CD4-positive, alpha-beta T cell (primary cell): ENCODE data around the gene PABPN1. TPM values are rescaled to one million over a fixed set of nuclear protein-coding genes. Genes with fewer than 3 reads are reported as not detected.

ENCODE experiments used
- ATAC-seq: fragments of 200-7000 bp; cut with Tn5 transposase; one replicate; pipeline ENCODE4 v1.10.0; 2022; ENCODE audit warnings: mild to moderate bottlenecking; ENCODE audit not compliant: poor library complexity
- CTCF ChIA-PET: fragments of 350-600 bp; sonication (Branson Sonifier 250); formaldehyde crosslinking; loops from one replicate; lab custom pipeline; 2021; ENCODE audit warnings: antibody characterized with exemption, inconsistent platforms; lab: Charles Lee
- POLR2A ChIA-PET: fragments of 350-600 bp; sonication (Branson Sonifier 250); formaldehyde crosslinking; loops from one replicate; lab custom pipeline; 2021; ENCODE audit warnings: antibody characterized with exemption, inconsistent platforms; lab: Charles Lee
- DNase-seq, 14 experiments: peaks; one replicate each; pipeline ENCODE4 v3.0.0-alpha.2; 2013 to 2020; ENCODE audit warnings: mixed read lengths in 2 of 14
- H3K27ac ChIP-seq, 2 donors: one replicate each; pipeline versions ENCODE4 v1.5.1 to v1.7.0; 2013; ENCODE audit warnings: low read length in 2 of 2, low read depth in 1 of 2, mild to moderate bottlenecking in 1 of 2
- H3K27me3 ChIP-seq, 2 experiments: 1 replicate in 1 of 2; 2 replicates in 1 of 2; pipeline versions ENCODE4 v1.6.1 to v1.7.0; 2013; ENCODE audit warnings: low read length in 2 of 2, control low read depth in 1 of 2, mild to moderate bottlenecking in 1 of 2, moderate library complexity in 1 of 2; ENCODE audit not compliant: insufficient read depth in 2 of 2, control insufficient read depth in 1 of 2
- H3K36me3 ChIP-seq: one replicate; pipeline ENCODE4 v1.6.1; 2013; ENCODE audit warnings: low read length, control low read depth; ENCODE audit not compliant: insufficient read depth
- H3K4me1 ChIP-seq: one replicate; pipeline ENCODE4 v1.6.1; 2013; ENCODE audit warnings: low read length, control low read depth; ENCODE audit not compliant: insufficient read depth
- H3K4me3 ChIP-seq: one replicate; pipeline ENCODE4 v1.5.1; 2013; ENCODE audit warnings: mild to moderate bottlenecking, low read length, moderate library complexity
- H3K9me3 ChIP-seq, 2 experiments: 1 replicate in 1 of 2; 2 replicates in 1 of 2; pipeline versions ENCODE4 v1.6.1 to v1.7.0; 2013; ENCODE audit warnings: low read length in 2 of 2, mild to moderate bottlenecking in 2 of 2, control low read depth in 1 of 2, moderate library complexity in 1 of 2; ENCODE audit not compliant: control insufficient read depth in 1 of 2, insufficient read depth in 1 of 2
- H3K27ac Mint-ChIP-seq: one replicate; pipeline ENCODE4 v1.8.0; 2020; ENCODE audit warnings: mixed read lengths
- H3K27me3 Mint-ChIP-seq: one replicate; pipeline ENCODE4 v1.8.0; 2021; ENCODE audit warnings: mixed read lengths
- H3K36me3 Mint-ChIP-seq: one replicate; pipeline ENCODE4 v1.8.0; 2021; ENCODE audit warnings: low read depth, mixed read lengths
- H3K4me1 Mint-ChIP-seq: one replicate; pipeline ENCODE4 v1.8.0; 2021; ENCODE audit warnings: low read depth, mixed read lengths
- H3K4me3 Mint-ChIP-seq: one replicate; pipeline ENCODE4 v1.8.0; 2020; ENCODE audit warnings: mild to moderate bottlenecking, mixed read lengths
- H3K9me3 Mint-ChIP-seq: one replicate; pipeline ENCODE4 v1.8.0; 2020; ENCODE audit warnings: mixed read lengths
- intact Hi-C, 2 experiments: fragments of 100-400 bp; cut with DNase I in 1 of 2; cut with micrococcal nuclease in 1 of 2; formaldehyde crosslinking; loops; one replicate each; pipeline versions ENCODE4 v1.15.1 to v1.9.0; 2023 to 2025; cut with DNase I, micrococcal nuclease
- total RNA-seq, 174 experiments: library from RNA in 2 of 174; stranded (reverse) in 2 of 174; gene quantifications; one replicate each; pipeline ENCODE4 v1.2.3 and lab custom pipeline; 2021 to 2026
- TF ChIP-seq, protein P1 (sequence below): fragments of 200-600 bp; IDR thresholded peaks from one replicate; pipeline ENCODE4 v1.8.0; 2022; ENCODE audit warnings: antibody characterized with exemption, mild to moderate bottlenecking

Gene PABPN1
- total RNA-seq, 2 experiments from 2014 or later: 188 to 195 TPM

GRCh38 chr14:23358042-23358441 is 36.8 kb downstream of the PABPN1 start:
- H3K4me3 Mint-ChIP-seq: no peak overlapping the region
- CTCF ChIA-PET: no interaction called here
- TF ChIP-seq, protein P1, sequence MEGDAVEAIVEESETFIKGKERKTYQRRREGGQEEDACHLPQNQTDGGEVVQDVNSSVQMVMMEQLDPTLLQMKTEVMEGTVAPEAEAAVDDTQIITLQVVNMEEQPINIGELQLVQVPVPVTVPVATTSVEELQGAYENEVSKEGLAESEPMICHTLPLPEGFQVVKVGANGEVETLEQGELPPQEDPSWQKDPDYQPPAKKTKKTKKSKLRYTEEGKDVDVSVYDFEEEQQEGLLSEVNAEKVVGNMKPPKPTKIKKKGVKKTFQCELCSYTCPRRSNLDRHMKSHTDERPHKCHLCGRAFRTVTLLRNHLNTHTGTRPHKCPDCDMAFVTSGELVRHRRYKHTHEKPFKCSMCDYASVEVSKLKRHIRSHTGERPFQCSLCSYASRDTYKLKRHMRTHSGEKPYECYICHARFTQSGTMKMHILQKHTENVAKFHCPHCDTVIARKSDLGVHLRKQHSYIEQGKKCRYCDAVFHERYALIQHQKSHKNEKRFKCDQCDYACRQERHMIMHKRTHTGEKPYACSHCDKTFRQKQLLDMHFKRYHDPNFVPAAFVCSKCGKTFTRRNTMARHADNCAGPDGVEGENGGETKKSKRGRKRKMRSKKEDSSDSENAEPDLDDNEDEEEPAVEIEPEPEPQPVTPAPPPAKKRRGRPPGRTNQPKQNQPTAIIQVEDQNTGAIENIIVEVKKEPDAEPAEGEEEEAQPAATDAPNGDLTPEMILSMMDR: no peak
- no peaks in the 10 kb centered on the region for H3K9me3 Mint-ChIP-seq
- H3K27me3 Mint-ChIP-seq: peaks cover 47% of the 10 kb centered on the region
- H3K4me1 Mint-ChIP-seq: peaks cover 2% of the 10 kb centered on the region
- ATAC-seq (no peak), DNase-seq (no peak)
- peaks cover under 1% of the 10 kb centered on the region for H3K4me1 ChIP-seq
- no peaks in the 10 kb centered on the region for H3K36me3 Mint-ChIP-seq
- no peak overlapping the region for H3K27ac ChIP-seq
- no peak overlapping the region for H3K4me3 ChIP-seq
- H3K36me3 ChIP-seq: no peaks in the 10 kb centered on the region
- H3K27me3 ChIP-seq: peaks cover 4 to 14% of the 10 kb centered on the region in 2 experiments
- intact Hi-C loops: no loop called here
- H3K27ac Mint-ChIP-seq: no peak overlapping the region
- POLR2A ChIA-PET: no interaction called here
- no peaks in the 10 kb centered on the region for H3K9me3 ChIP-seq

- Histone ChIP-seq H3K9me3 (no peaks in the 10 kb centered on the region), H3K36me3 (no peaks in the 10 kb centered on the region), H3K27ac (no peak overlapping the region), H3K4me1 (no peaks in the 10 kb centered on the region), H3K27me3 (peaks cover 0 to 9% of the 10 kb centered on the region in 2 experiments), H3K4me3 (no peak overlapping the region)
- DNase-seq (no peak), ATAC-seq (no peak)
- Mint-ChIP-seq H3K27ac (no peak overlapping the region), H3K9me3 (no peaks in the 10 kb centered on the region), H3K36me3 (no peaks in the 10 kb centered on the region), H3K27me3 (peaks cover 45% of the 10 kb centered on the region), H3K4me1 (no peaks in the 10 kb centered on the region), H3K4me3 (no peak overlapping the region)
- POLR2A ChIA-PET: no interaction called here
- CTCF ChIA-PET: no interaction called here
- intact Hi-C loops: no loop called here
- TF ChIP-seq, protein P1: no peak
Measured at GRCh38 chr14:23358553-23359166, 37.4 kb downstream of the PABPN1 start.

- no peaks in the 10 kb centered on the region for H3K4me1 Mint-ChIP-seq
- ChIA-PET CTCF (no interaction called here), POLR2A (no interaction called here)
- no peak overlapping the region for H3K4me3 Mint-ChIP-seq
- H3K9me3 ChIP-seq: peaks cover 0 to 1% of the 10 kb centered on the region in 2 experiments
- ATAC-seq (no peak), DNase-seq (no peak)
- no peak overlapping the region for H3K27ac Mint-ChIP-seq
- peaks cover 44% of the 10 kb centered on the region for H3K27me3 Mint-ChIP-seq
- peaks cover 3 to 11% of the 10 kb centered on the region in 2 experiments for H3K27me3 ChIP-seq
- H3K36me3 Mint-ChIP-seq: no peaks in the 10 kb centered on the region
- H3K4me1 ChIP-seq: no peaks in the 10 kb centered on the region
- no peaks in the 10 kb centered on the region for H3K36me3 ChIP-seq
- TF ChIP-seq, protein P1: no peak
- H3K4me3 ChIP-seq: no peak overlapping the region
- H3K27ac ChIP-seq: no peak overlapping the region
- H3K9me3 Mint-ChIP-seq: no peaks in the 10 kb centered on the region
- intact Hi-C loops: no loop called here
Measured at GRCh38 chr14:23359167-23359626, 37.9 kb downstream of the PABPN1 start.
